HG03520 (cell line): Measurements from ENCODE around the gene THRA.

ENCODE experiments used
- ATAC-seq: cut with Tn5 transposase; IDR thresholded peaks from one replicate; pipeline ENCODE4 v1.9.1; 2021; ENCODE audit warnings: mild to moderate bottlenecking, moderate library complexity; ENCODE audit not compliant: unreplicated experiment

Gene THRA

DNA sequence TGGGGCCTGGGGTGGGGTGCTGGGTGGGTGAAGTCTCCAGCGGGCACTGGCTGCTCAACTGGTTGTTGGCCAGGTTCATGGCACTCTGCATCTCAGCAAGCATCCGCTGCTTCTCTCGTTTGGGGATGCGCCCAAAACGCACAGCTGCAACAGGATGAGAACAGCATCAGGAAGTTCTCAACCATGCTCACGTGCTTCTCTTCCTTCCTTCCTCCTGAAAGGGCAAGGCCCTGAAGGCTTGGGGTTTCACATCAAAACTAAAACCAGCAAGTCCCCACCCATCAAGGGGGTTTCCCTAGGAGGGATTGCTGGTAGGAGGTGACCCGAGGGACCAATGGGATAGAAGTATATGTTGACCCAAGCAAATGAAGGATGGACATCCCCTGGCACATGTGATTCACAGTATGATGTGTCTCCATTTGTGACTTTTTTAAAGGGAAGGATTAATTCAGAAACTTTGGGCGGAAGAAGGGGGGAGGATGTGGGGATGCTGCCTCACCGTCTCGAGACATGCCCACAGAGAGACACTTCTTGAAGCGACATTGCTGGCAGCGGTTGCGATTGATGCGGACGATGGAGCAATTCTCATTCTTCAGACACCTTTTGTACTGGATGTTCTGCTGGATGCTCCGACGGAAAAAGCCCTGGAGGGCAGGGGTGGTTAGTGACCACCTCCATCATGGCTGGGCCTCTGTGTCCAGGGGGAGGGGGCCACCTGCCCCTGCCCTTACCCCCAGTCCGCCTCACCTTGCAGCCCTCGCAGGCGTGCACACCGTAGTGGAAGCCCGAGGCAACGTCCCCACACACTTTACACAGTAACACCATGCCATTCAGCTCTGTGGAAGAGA, 33.4 kb downstream of the THRA start:
- ATAC-seq: peak; percentile 35

- no peak for ATAC-seq
Observed at GRCh38 chr17:40097087-40097486, 34.3 kb downstream of the THRA start.

DNA sequence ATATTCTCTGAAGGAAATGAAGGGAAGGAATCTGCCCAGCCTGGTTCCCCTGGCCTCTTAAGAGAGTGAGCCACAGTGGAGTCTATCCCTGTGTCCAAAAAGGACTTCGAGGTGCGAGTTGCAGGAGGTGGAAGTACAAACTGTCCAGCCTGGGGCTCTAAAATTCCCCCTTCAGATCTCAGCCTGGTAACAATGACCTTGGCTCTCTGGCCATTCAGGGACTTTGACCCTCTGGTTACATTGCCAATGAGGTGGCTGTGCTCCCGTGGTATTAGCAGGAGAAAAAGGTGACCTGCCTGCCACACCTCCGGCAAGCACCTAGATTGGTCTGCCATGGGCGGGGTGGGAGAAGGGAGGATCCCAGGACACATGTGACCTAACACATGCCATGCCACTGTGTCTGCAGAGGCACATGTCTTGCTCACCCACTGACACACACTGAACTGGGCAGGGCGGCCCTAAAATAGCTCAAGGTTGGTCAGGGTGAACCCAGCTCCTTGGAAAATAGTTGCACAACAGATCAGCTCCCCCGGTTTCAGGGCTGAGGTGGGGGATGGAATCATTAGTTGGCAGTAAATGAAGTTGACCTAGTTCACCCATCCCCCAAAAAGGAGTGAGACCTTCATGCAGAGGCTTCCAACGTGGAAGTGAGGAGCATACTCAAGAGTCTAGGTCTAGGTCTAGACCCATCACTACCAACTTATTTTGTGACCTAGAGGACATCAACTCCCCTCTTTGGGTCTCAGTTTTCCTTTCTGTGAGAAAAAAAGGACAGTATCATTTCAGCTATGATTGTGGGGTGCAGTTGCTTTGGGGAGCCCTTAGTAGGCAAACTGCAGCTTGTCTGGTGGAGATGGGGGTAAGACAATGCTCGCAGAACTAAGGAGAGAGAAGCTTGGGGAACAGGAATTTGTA, 35.4 kb downstream of the THRA start:
- ATAC-seq: no peak

- ATAC-seq: peak; percentile 59
Observed at GRCh38 chr17:40098846-40099618, 36.3 kb downstream of the THRA start.

DNA sequence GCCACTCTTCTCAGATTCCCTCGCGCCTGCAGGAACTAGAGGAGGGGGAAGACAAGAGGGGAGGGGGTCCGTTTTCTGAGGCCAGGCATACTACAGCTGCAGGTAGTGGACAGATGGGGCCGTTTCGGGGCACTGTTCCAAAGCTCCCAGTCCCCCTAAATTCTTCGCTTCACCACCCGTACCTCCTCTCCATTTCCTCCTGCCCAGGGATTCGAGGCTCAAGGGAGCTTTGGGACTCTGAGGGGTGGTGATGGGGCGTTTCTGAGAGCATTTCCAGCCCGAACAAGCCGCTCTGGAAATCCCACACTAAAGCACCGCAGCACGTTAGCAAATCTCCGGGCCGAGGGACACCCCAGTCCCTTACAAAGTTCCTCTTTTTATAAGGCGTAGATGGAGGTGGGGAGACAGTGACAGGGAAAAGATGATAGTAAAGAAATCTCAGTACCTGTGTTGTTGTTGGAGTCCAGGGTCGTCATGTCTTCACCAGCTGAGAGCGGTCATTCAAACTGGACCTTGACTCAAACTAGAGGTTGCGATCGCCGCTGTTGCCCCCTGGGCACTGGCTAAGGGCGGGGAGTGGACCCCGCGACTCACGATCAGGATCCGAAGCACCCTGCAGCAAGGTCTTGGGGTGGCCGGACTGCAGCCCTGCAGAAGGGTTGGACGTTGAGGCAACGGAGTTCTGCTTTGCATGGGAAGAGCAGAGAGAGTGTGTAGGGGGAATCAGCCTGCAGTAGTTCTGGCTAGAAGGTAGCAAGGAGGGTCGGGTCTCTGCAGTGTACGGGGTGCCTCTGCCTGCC, 37.1 kb downstream of the THRA start:
- no peak for ATAC-seq

DNA sequence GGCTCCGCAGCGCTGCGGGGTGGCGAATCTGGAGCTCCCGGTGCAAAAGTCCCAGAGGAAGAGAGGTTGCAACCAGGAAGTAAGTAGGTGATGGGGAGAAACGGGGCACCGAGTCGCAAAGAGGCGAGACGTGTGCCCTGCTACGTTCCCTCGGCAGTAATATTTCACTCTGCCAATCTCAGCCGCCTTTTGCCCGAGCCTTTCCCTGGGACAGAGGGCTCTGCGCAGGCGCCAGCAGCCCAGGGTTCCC, 37.6 kb downstream of the THRA start, which contains the start of gene NR1D1:
TSS of gene NR1D1 (minus strand) at position 171 of the 250 bp plus-strand sequence. CDS start 495 bp downstream, outside the sequence.
- ATAC-seq: no peak

- no peak for ATAC-seq
Observed at GRCh38 chr17:40100669-40101366, 38.1 kb downstream of the THRA start.

DNA sequence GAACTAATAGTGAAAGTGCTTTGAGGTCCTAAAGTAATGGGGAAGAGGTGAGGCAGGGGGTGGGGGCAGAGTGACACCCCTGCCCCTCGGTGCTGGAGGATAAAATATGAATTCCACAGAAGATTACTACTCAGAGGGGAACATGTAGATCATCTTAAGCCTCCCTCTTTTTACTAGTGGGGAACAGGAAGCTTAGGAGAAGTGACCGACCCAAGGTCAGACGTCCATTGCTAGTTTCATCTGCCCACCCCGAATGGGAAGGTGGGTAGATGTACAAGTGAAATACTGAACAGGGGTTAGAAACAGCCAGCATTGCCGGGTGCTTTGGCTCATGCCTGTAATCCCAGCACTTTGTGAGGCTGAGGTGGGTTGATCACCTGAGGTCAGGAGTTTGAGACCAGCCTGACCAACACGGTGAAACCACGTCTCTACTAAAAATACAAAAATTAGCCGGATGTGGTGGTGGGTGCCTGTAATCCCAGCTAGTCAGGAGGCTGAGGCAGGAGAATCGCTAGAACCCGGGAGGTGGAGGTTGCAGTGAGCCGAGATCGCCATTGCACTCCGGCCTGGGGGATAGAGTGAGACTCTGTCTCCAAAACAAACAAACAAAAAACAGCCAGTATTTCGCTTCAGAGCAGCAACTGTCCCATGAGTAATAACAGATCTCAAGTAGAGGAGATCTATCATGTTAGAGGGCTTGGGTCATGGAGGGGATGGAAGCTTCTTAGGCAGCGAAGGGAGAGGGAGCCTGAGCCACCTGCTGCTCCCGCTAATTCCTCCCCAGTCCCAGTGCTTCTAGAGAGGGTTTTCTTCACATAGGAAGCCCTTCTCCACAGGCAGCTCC, 38.8 kb downstream of the THRA start:
- ATAC-seq: no peak

- ATAC-seq: no peak
Observed at GRCh38 chr17:40103071-40103661, 40.4 kb downstream of the THRA start.

GRCh38 chr17:40103688-40104087, 40.9 kb downstream of the THRA start:
- no peak for ATAC-seq

DNA sequence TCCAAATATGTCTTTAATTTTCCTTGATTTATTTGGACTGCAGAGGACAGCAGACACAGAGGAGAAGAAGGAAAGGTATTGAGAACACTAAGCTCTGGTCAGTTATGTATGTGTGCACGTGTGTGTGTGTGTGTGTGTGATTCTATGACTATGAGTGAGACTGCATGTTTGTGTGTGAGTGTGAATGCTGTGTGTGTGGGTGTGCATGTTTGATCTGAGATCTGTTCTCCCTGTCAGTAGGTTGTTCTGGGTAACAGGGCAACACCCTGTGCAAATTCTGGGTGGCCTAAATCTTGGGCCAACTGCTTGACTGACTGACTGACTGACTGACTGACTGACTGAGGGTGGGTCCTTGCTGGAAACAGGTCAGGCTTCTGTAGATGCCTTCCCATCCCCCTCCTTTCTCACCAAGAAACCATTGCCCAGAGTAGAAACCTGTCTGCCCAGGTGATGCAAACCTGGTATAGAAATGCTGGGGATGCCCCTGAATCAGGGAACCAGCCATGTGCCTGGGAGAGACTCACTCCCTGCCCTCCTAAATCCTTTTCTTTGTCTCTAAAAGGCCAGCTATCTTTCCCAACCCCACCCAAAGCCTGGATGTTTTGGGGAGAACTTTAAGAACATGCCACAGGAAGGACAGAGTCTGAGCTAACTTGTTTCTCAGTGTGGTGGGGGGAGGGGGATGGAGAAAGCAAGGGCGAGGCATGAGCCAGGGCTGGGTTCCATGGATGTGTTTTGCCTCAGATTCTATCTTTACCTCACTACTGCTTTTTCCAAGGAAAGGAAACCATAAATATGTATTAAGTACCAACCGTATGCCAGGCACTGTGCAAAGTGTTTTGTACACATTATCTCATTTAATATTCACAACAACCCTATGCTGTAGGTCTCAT, 42.1 kb downstream of the THRA start:
- no peak for ATAC-seq

DNA sequence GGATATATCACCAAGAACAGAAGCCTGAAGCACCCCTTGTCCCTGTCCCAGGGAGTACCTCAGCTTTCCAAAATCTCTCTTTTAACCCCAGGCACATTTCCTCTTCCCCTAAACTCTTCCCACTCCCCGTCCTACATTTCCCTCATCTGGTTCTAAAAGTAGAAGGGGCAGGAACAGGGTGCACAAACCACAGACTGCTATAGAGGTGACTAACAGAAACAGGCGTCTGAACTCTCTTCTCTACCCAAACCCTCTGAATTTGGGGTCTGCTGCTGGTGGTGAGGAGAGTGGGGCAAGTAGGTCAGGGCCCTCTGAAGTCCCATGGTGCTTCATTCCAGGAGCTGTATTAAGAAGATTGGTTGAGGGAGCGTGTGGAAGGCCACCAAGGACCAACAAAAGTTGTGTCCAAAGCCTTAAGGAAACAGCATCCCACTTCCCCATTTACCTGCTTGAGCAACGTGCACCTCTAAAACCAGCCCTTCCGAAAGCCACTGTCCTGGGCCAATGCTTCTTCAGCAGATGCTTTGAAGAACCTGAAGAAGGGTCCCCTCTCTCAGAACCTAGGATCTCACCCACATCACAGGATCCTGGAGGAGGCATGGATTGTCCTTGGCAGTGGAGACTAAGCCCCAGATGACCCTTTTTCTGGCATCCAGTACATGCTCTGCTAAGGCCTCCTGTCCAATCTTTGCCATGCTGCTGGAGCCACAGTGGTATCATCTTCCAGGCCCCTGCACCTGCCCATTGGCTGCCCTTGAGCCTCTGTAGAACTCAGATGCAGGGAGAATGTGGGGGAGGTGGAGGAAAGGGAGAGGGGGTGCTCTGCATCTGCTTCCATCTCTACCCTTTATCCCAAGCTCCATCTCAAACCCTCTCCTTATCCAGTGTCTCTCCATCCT, 43.3 kb downstream of the THRA start:
- no peak for ATAC-seq

GRCh38 chr17:40106760-40107521, 44.2 kb downstream of the THRA start:
- ATAC-seq: no peak

DNA sequence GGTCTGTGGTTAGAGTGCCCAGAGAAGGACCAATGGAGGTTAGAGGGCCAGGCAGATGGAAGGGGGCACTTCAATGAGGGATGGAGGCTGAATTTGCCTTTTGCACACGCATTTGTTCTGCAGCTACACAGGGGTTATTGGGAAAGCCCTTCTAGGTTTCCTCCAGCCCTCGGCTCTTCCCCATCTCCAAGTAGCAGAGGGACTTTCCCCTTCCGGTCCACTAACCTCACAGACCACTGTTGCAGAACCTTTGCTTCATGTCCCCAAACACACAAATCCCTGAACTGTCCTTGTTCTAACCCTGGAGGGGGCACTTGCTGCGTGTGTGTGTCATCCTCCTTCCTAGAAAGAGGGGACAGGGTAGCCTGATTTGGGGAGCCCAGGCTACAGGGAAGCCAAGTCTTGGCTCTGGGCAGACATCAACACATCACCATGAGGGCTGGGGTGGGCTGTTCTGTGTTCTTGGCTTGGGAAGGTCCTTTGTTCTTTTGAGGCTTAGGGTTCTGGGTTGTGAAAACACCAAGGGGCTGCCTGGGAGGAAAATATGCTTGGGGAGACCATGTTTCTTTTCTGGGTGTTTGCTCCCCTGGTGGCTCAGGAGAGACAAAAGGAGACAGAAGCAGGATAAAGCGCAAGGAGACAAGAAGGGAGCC, 44.9 kb downstream of the THRA start:
- ATAC-seq: no peak
